WTC11 (cell line): ENCODE data around the gene CASP8. TPM values are rescaled to one million over a fixed set of nuclear protein-coding genes. Genes with fewer than 3 reads are reported as not detected.

ENCODE experiments used
- CTCF ChIP-seq: fragments of 200-600 bp; IDR thresholded peaks from 2 replicates; pipeline ENCODE4 v1.8.0; 2022; ENCODE audit warnings: antibody characterized with exemption
- EMX1 ChIP-seq: fragments of 250-450 bp; sonication (Bioruptor Pico); IDR thresholded peaks from 2 replicates; pipeline ENCODE4 v1.8.0; 2021; ENCODE audit warnings: mild to moderate bottlenecking
- ETV6 ChIP-seq: sonication (generic); formaldehyde crosslinking; IDR thresholded peaks from 2 replicates; pipeline ENCODE4 v1.8.1; 2022; ENCODE audit warnings: mild to moderate bottlenecking, missing genetic modification reagents
- FOXK1 ChIP-seq: sonication (generic); formaldehyde crosslinking; IDR thresholded peaks from 2 replicates; pipeline ENCODE4 v1.8.0; 2022; ENCODE audit warnings: mild to moderate bottlenecking, moderate library complexity, missing genetic modification reagents
- FOXP4 ChIP-seq: sonication (generic); formaldehyde crosslinking; IDR thresholded peaks from 2 replicates; pipeline ENCODE4 v1.8.0; 2022; ENCODE audit warnings: mild to moderate bottlenecking, missing genetic modification reagents
- GTF2I ChIP-seq: fragments of 250-450 bp; sonication (Bioruptor Pico); conservative IDR thresholded peaks from 2 replicates; pipeline ENCODE4 v1.4.0; 2021; ENCODE audit warnings: mild to moderate bottlenecking
- HMGXB4 ChIP-seq: sonication (generic); formaldehyde crosslinking; IDR thresholded peaks from 2 replicates; pipeline ENCODE4 v1.8.1; 2023; ENCODE audit warnings: mild to moderate bottlenecking, moderate library complexity, missing genetic modification reagents
- JAZF1 ChIP-seq: fragments of 250-450 bp; sonication (Bioruptor Pico); IDR thresholded peaks from 2 replicates; pipeline ENCODE4 v1.9.0; 2021; ENCODE audit warnings: moderate library complexity, mild to moderate bottlenecking, inconsistent platforms
- JUN ChIP-seq: sonication (generic); formaldehyde crosslinking; IDR thresholded peaks from 2 replicates; pipeline ENCODE4 v1.8.0; 2023; ENCODE audit warnings: mild to moderate bottlenecking, missing genetic modification reagents
- MAX ChIP-seq: sonication (generic); formaldehyde crosslinking; IDR thresholded peaks from 2 replicates; pipeline ENCODE4 v1.8.0; 2022; ENCODE audit warnings: mild to moderate bottlenecking, missing genetic modification reagents
- MYBL2 ChIP-seq: sonication (generic); formaldehyde crosslinking; IDR thresholded peaks from 2 replicates; pipeline ENCODE4 v1.8.1; 2023; ENCODE audit warnings: mild to moderate bottlenecking, moderate library complexity, missing genetic modification reagents
- OVOL2 ChIP-seq: fragments of 250-450 bp; sonication (Bioruptor Pico); IDR thresholded peaks from 2 replicates; pipeline ENCODE4 v1.9.0; 2021; ENCODE audit warnings: mild to moderate bottlenecking, borderline replicate concordance
- PREB ChIP-seq: sonication (generic); formaldehyde crosslinking; IDR thresholded peaks from 2 replicates; pipeline ENCODE4 v1.8.1; 2022; ENCODE audit warnings: mild to moderate bottlenecking, missing genetic modification reagents, moderate library complexity, borderline replicate concordance
- RELA ChIP-seq: sonication (generic); formaldehyde crosslinking; IDR thresholded peaks from 2 replicates; pipeline ENCODE4 v1.8.1; 2022; ENCODE audit warnings: missing genetic modification reagents, mild to moderate bottlenecking, borderline replicate concordance
- SMAD3 ChIP-seq: sonication (generic); formaldehyde crosslinking; IDR thresholded peaks from 2 replicates; pipeline ENCODE4 v1.8.0; 2022; ENCODE audit warnings: missing genetic modification reagents, mild to moderate bottlenecking, borderline replicate concordance
- TP53 ChIP-seq: sonication (generic); formaldehyde crosslinking; IDR thresholded peaks from 2 replicates; pipeline ENCODE4 v1.8.1; 2023; ENCODE audit warnings: mild to moderate bottlenecking, missing genetic modification reagents
- USF2 ChIP-seq: sonication (generic); formaldehyde crosslinking; IDR thresholded peaks from 2 replicates; pipeline ENCODE4 v1.8.1; 2023; ENCODE audit warnings: mild to moderate bottlenecking, missing genetic modification reagents, moderate library complexity
- ZBTB21 ChIP-seq: sonication (generic); formaldehyde crosslinking; IDR thresholded peaks from 2 replicates; pipeline ENCODE4 v1.8.1; 2023; ENCODE audit warnings: mild to moderate bottlenecking, missing genetic modification reagents, borderline replicate concordance
- ZBTB43 ChIP-seq: sonication (generic); formaldehyde crosslinking; IDR thresholded peaks from 2 replicates; pipeline ENCODE4 v1.8.1; 2023; ENCODE audit warnings: mild to moderate bottlenecking, missing genetic modification reagents
- ZNF232 ChIP-seq: sonication (generic); formaldehyde crosslinking; IDR thresholded peaks from 2 replicates; pipeline ENCODE4 v1.8.0; 2022; ENCODE audit warnings: mild to moderate bottlenecking, missing genetic modification reagents
- ZNF423 ChIP-seq: fragments of 250-450 bp; sonication (Bioruptor Pico); IDR thresholded peaks from 2 replicates; pipeline ENCODE4 v2.1.2; 2022; ENCODE audit warnings: mild to moderate bottlenecking, moderate library complexity
- ZSCAN18 ChIP-seq: fragments of 250-450 bp; sonication (Bioruptor Pico); IDR thresholded peaks from 2 replicates; pipeline ENCODE4 v2.1.2; 2022; ENCODE audit warnings: mild to moderate bottlenecking, moderate library complexity
- total RNA-seq: library from RNA; stranded (reverse); gene quantifications from 3 replicates; pipeline ENCODE4 v1.2.3, GENCODE V29; 2021

Gene CASP8
- total RNA-seq, 1 experiment from 2014 or later, result 4.4 TPM

GRCh38 chr2:201257956-201258665, 2.2 kb upstream of the CASP8 start (continued):
- TF ChIP-seq PREB (no peak), FOXK1 (CRISPR knock-in tag) (no peak), ZBTB21 (no peak), RELA (CRISPR knock-in tag) (no peak), SMAD3 (no peak), ZNF232 (0 out of 2 replicates have a peak, but pooled peaks have one; percentile 22), ZSCAN18 (no peak), MYBL2 (no peak), FOXP4 (0 out of 2 replicates have a peak, but pooled peaks have one; percentile 32), ETV6 (0 out of 2 replicates have a peak, but pooled peaks have one; percentile 30), GTF2I (CRISPR knock-in tag) (no peak), USF2 (CRISPR knock-in tag) (no peak), ZBTB43 (CRISPR knock-in tag) (no peak), TP53 (CRISPR knock-in tag) (no peak), ZNF423 (CRISPR knock-in tag) (0 out of 2 replicates have a peak, but pooled peaks have one; percentile 35), MAX (CRISPR knock-in tag) (peak; percentile 82; the same call in 1 of the 2 replicates), HMGXB4 (CRISPR knock-in tag) (no peak), CTCF (no peak), EMX1 (CRISPR knock-in tag) (no peak), OVOL2 (no peak), JAZF1 (CRISPR knock-in tag) (no peak), JUN (CRISPR knock-in tag) (no peak)
